Panc1 (cell line): ENCODE results near the gene RPS6KB1.
"Not testable (repeated sequence)": the region's sequence is repeated elsewhere in the genome, so short reads cannot be mapped to it uniquely, and the experiment has no call there.

Experiments used
- POLR2AphosphoS5 ChIP-seq: IDR thresholded peaks from 2 replicates; pipeline ENCODE4 v1.6.1; 2012; ENCODE audit warnings: mild to moderate bottlenecking, low read depth, low read length, moderate library complexity
- REST ChIP-seq, 2 experiments: IDR thresholded peaks; 2 replicates each; pipeline ENCODE4 v1.6.1; 2011 to 2012; ENCODE audit warnings: low read depth in 2 of 2, control low read depth in 1 of 2, low read length in 1 of 2, mild to moderate bottlenecking in 1 of 2, moderate library complexity in 1 of 2; ENCODE audit not compliant: insufficient read depth in 1 of 2
- SIN3A ChIP-seq: IDR thresholded peaks from 2 replicates; pipeline ENCODE4 v1.6.1; 2012; ENCODE audit warnings: low read depth, mild to moderate bottlenecking, low read length, moderate library complexity, borderline replicate concordance; ENCODE audit not compliant: insufficient read depth
- TCF7L2 ChIP-seq: IDR thresholded peaks from 2 replicates; pipeline ENCODE4 v1.6.1; 2011; ENCODE audit warnings: mild to moderate bottlenecking, low read depth, low read length, inconsistent platforms
- TF ChIP-seq, protein P1 (sequence below): fragments of 450-650 bp; IDR thresholded peaks from 2 replicates; pipeline ENCODE4 v1.5.1; 2017; ENCODE audit warnings: mild to moderate bottlenecking

DNA sequence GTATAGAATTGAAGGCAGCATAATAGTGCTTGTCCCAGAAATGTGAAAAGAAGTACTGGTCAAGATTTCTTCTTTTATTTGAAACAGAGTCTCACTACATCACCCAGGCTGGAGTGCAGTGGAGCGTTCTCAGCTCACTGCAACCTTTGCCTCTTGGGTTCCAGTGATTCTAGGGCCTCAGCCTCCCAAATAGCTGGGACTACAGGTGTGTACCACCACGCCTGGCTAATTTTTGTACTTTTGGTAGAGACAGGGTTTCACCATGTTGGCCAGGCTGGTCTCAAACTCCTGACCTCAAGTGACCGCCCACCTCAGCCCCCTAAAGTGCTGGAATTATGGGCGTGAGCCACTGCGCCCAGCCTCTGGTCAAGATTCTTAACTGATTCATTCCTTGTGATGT lies 27.7 kb downstream of the RPS6KB1 start:
- TF ChIP-seq, protein P1, sequence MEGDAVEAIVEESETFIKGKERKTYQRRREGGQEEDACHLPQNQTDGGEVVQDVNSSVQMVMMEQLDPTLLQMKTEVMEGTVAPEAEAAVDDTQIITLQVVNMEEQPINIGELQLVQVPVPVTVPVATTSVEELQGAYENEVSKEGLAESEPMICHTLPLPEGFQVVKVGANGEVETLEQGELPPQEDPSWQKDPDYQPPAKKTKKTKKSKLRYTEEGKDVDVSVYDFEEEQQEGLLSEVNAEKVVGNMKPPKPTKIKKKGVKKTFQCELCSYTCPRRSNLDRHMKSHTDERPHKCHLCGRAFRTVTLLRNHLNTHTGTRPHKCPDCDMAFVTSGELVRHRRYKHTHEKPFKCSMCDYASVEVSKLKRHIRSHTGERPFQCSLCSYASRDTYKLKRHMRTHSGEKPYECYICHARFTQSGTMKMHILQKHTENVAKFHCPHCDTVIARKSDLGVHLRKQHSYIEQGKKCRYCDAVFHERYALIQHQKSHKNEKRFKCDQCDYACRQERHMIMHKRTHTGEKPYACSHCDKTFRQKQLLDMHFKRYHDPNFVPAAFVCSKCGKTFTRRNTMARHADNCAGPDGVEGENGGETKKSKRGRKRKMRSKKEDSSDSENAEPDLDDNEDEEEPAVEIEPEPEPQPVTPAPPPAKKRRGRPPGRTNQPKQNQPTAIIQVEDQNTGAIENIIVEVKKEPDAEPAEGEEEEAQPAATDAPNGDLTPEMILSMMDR: not testable (repeated sequence)
- TF ChIP-seq POLR2AphosphoS5; REST (IDR thresholded peaks at IDR 0.05; ENCODE audit: insufficient read depth in 1 of 2, low read depth in 2 of 2, low read length in 1 of 2); TCF7L2; SIN3A: not testable (repeated sequence)
